Stomach (tissue), 4 donors: ENCODE measurements around the gene MRPL49.

ENCODE experiments used
- CTCF ChIP-seq, 7 experiments: fragments of 450-650 bp in 4 of 7; fragments of 200-600 bp in 3 of 7; sonication (generic) in 3 of 7; IDR thresholded peaks; one replicate each; pipeline ENCODE4 v1.5.1; 2016 to 2019; ENCODE audit warnings: antibody characterized with exemption in 7 of 7, control low read depth in 2 of 7, mild to moderate bottlenecking in 1 of 7
- EP300 ChIP-seq: sonication (generic); formaldehyde crosslinking; IDR thresholded peaks from one replicate; pipeline ENCODE4 v1.6.1; 2017; ENCODE audit warnings: antibody characterized with exemption
- POLR2A ChIP-seq, 4 donors: fragments of 450-650 bp; IDR thresholded peaks; one replicate each; pipeline ENCODE4 v1.6.1; 2016; ENCODE audit warnings: antibody characterized with exemption in 4 of 4, control low read depth in 2 of 4, mild to moderate bottlenecking in 1 of 4, moderate library complexity in 1 of 4

DNA sequence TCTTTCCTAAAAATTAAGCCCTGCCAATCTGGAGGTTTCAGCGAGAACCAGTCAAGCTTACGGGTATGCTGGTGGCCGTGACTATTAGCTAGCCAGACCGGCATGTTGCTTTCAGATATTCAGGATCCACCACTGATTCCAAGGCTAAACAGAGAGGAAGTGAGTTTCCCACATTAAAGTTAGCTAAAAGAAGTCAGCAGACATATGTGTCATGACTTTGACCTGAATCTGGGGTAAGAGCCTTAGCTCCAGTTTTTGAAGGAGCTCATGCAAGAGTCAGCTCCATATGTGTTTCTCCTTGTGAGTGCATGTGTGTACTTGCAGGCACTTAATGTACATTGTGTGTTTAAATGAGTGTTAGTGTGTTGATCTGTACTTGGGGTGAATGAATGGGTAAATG is 36.7 kb upstream of the MRPL49 start:
- no peak for TF ChIP-seq POLR2A (IDR thresholded peaks at IDR 0.05)
- no peak for TF ChIP-seq CTCF (IDR thresholded peaks at IDR 0.05)
- TF ChIP-seq EP300 = no peak
